ENCODE data around the gene AP1B1. TPM values are rescaled to one million over a fixed set of nuclear protein-coding genes. Genes with fewer than 3 reads are reported as not detected.

The AP1B1 gene
- total RNA-seq, 1 donor from 2014 or later, result 91.8 TPM

- intact Hi-C loops (cut with micrococcal nuclease), result no loop called here
These were observed 54.2 kb downstream of the AP1B1 start for GRCh38 chr22:29334148-29334547.

DNA sequence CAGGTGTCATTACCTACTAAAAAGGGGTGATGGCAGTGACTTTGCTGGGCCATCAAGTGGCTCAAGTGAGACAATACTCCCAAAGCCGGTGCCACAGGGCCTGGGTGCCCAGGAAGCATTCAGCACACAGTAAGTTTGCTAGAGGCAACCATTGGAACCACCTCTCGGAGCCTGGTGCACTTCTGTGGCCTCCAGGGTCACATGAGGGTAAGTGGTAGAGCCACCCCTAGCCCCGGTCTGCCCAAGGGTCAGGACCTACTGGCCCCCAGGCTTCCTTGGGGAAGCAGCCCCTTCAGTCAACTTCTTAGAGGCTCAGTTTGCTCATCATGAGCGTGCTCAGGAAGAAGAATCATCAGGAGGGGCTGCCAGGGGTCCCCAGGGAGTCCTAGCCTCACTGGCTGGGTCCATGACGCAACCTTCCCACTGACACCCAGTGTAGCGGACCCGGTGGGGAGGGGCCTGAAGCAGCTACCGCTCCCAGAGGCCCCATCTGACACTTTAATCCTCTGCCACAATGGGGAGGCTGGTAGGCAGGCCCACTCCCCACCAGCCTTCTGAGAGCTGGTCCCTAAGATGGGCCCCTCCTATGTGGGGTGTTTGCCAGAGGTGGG is 55.4 kb downstream of the AP1B1 start:
- intact Hi-C loops (cut with micrococcal nuclease), result no loop called here

GRCh38 chr22:29331658-29332300 is 56.6 kb downstream of the AP1B1 start:
- intact Hi-C loops (cut with micrococcal nuclease), result no loop called here

- intact Hi-C loops (cut with micrococcal nuclease), result no loop called here
These were observed 57.2 kb downstream of the AP1B1 start for GRCh38 chr22:29331213-29331612.

- intact Hi-C loops (cut with micrococcal nuclease), result no loop called here
These were observed 57.6 kb downstream of the AP1B1 start for GRCh38 chr22:29330753-29331152.

- intact Hi-C loops (cut with micrococcal nuclease), result no loop called here
These were observed 58.1 kb downstream of the AP1B1 start for GRCh38 chr22:29330291-29330690.

GRCh38 chr22:29329581-29329980 is 58.8 kb downstream of the AP1B1 start:
- intact Hi-C loops (cut with micrococcal nuclease), result no loop called here

DNA sequence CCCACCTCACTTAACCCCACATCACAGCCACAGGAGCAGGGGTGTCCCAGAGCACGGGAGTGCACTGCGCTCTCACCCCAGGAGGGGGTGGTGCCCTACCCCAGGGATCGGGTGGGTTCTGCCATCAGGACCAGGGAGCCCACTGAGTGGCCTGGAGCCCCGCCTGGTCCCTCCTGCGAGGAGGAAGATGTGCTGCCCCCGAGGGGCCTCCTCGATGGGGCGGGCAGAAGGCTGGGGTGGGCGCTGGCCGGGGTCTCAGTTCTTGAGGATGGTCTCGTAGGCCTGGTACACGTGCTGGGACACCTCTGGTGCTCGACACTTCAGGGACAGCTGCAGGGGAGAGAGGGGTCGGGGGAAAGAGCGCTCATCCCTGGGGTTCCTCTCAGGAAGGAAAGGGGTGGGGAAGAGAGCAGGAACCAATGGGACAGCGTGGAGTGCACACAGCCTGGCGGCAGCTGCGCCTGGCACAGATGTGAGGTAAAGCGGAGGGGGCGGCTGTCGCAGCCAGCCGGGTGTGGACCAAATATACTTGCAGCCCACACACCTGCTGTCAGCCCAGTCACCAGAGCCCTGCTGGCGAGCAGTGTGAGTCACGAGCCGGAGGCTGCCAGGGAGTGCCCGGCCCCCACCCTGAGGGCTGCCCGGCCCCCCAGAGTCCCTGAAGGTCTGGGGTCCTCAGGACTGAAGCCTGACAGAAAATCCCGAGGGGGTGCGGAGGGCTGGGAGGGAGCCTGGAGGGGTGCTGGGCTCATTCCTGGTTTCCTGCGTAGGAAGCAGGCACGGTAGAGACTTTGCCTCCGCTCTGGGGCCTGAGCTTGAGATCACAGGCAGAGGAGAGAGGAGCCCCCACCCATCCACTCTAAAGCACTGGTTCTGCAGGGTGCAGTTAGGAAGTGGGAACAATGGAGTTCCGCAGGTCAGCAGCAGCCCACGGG is 59.5 kb downstream of the AP1B1 start:
- intact Hi-C loops (cut with micrococcal nuclease), result no loop called here

- intact Hi-C loops (cut with micrococcal nuclease), result no loop called here
These were observed 60.3 kb downstream of the AP1B1 start for GRCh38 chr22:29328055-29328454.

- intact Hi-C loops (cut with micrococcal nuclease), result no loop called here
These were observed 61.1 kb downstream of the AP1B1 start for GRCh38 chr22:29327089-29327764.

GRCh38 chr22:29326481-29326880 is 61.9 kb downstream of the AP1B1 start:
- intact Hi-C loops (cut with micrococcal nuclease), result no loop called here

- intact Hi-C loops (cut with micrococcal nuclease), result no loop called here
These were observed 62.5 kb downstream of the AP1B1 start for GRCh38 chr22:29325785-29326315.

GRCh38 chr22:29325356-29325755 is 63.0 kb downstream of the AP1B1 start:
- intact Hi-C loops (cut with micrococcal nuclease), result no loop called here

GRCh38 chr22:29323641-29324040 is 64.7 kb downstream of the AP1B1 start:
- intact Hi-C loops (cut with micrococcal nuclease), result no loop called here

GRCh38 chr22:29320546-29320945 is 67.8 kb downstream of the AP1B1 start:
- intact Hi-C loops (cut with micrococcal nuclease), result no loop called here

DNA sequence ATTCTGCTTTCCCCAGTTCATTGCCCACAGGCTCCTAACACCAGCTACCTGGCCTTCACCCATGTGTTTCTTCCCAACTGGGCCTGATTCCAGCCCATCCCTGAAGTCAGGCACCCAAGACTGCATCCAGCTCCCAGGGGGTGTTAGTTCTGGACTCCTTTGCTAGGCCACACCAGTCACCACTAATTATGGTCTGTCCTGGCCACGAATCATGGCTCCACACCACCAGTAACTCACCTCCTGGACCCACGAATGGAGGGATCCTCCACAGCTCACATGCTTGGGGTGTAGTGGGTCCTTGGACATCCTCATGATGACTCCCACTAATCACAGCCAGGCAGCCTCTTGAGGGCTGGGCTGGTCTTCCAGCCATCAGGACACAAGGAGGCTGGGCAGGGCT is 69.3 kb downstream of the AP1B1 start:
- intact Hi-C loops (cut with micrococcal nuclease), result no loop called here

GRCh38 chr22:29317827-29318454 is 70.4 kb downstream of the AP1B1 start:
- intact Hi-C loops (cut with micrococcal nuclease), result no loop called here

DNA sequence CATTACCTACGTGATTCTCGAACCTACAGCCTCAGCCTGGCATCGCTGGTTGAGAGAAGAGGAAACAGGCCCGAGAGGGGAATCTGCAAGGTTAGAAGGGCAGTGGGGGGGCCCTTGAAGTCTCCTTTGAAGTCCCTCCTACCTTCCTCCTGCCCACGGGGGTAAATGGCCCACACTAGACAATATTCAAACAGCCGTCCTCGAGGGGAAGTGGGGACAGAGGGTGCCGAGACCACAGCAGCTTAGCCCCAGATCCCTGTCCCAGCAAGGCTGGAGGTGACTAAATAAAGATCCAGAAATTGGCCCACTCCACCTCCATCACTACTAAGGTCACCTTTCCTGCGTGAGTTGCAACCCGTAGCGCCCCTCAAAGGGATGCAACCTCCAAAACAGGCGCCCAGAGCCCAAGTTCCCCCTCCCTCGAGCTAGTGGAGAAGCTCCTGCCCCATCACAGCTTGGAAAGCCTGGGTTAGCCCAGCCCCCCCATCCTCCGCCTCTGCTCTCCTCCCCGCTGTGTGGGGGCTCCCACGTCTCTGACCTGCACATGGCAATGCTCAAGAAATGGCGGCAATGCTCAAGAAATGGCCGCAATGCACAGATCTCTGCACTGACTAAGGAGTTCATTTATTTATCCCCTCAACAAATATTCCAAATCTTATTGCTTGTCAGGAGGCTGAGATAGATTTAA is 72.1 kb downstream of the AP1B1 start:
- intact Hi-C loops (cut with micrococcal nuclease), result no loop called here

GRCh38 chr22:29315286-29316140 is 72.9 kb downstream of the AP1B1 start, which contains the start of gene RASL10A:
RASL10A (minus strand) TSS chr22:29315697; CDS start chr22:29315246, 451 bp downstream.
- intact Hi-C loops (cut with micrococcal nuclease), result no loop called here

Measured in T-helper 1 cell treated with Interleukin-12 subunit alpha and Interleukin-12 subunit beta and Interleukin-4 antibody, amounts not matched to agents 30 ng/mL and 1 ng/mL, for 36 hours (primary cell).